Gastroesophageal sphincter (tissue), 3 donors: ENCODE measurements around the gene FAM114A1.

Experiments used
- POLR2A ChIP-seq, 2 donors: fragments of 450-650 bp; IDR thresholded peaks; one replicate each; pipeline ENCODE4 v1.6.1; 2017; ENCODE audit warnings: antibody characterized with exemption in 2 of 2, mild to moderate bottlenecking in 2 of 2, moderate library complexity in 1 of 2
- POLR2AphosphoS5 ChIP-seq: sonication (generic); formaldehyde crosslinking; IDR thresholded peaks from one replicate; pipeline ENCODE4 v1.6.1; 2017; ENCODE audit warnings: antibody characterized with exemption
- TF ChIP-seq, protein P1 (sequence below), 4 experiments: fragments of 200-600 bp in 2 of 4; fragments of 450-650 bp in 2 of 4; sonication (generic) in 1 of 4; IDR thresholded peaks; one replicate each; pipeline ENCODE4 v1.5.1; 2017 to 2019; ENCODE audit warnings: antibody characterized with exemption in 4 of 4, mild to moderate bottlenecking in 2 of 4, moderate library complexity in 2 of 4

DNA sequence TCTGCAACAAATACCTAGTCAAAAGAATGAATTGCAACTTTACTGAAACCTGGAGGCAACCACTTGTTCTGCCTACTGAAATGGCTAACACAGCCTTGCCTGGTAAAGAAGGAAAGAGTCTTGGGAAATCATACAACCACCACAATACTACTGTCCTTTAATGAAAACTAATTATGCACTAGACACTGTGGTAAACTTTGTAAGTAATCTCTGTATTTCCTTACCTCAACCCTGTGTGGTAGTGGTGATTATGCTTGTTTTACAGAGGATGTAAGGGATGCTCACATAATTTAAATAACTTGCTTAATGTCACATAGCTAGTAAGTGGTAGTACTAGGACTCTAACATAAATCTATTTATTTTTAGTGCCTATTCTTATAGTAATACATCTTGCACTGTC lies 119.9 kb downstream of the FAM114A1 start:
- TF ChIP-seq, protein P1, sequence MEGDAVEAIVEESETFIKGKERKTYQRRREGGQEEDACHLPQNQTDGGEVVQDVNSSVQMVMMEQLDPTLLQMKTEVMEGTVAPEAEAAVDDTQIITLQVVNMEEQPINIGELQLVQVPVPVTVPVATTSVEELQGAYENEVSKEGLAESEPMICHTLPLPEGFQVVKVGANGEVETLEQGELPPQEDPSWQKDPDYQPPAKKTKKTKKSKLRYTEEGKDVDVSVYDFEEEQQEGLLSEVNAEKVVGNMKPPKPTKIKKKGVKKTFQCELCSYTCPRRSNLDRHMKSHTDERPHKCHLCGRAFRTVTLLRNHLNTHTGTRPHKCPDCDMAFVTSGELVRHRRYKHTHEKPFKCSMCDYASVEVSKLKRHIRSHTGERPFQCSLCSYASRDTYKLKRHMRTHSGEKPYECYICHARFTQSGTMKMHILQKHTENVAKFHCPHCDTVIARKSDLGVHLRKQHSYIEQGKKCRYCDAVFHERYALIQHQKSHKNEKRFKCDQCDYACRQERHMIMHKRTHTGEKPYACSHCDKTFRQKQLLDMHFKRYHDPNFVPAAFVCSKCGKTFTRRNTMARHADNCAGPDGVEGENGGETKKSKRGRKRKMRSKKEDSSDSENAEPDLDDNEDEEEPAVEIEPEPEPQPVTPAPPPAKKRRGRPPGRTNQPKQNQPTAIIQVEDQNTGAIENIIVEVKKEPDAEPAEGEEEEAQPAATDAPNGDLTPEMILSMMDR (IDR thresholded peaks at IDR 0.05), result no peak
- TF ChIP-seq POLR2AphosphoS5 (no peak), POLR2A (IDR thresholded peaks at IDR 0.05) (no peak)
